Measurements from ENCODE around the gene ABCA13.

The ABCA13 gene

GRCh38 chr7:48365010-48365409 is 193.8 kb downstream of the ABCA13 start:
- no peak for DNase-seq (ENCODE audit: low read depth, low spot score)

- no peak for DNase-seq (ENCODE audit: low read depth, low spot score)
Observed at GRCh38 chr7:48366096-48366495, 194.8 kb downstream of the ABCA13 start.

GRCh38 chr7:48376263-48376662 is 205.0 kb downstream of the ABCA13 start:
- no peak for DNase-seq (ENCODE audit: low read depth, low spot score)

DNA sequence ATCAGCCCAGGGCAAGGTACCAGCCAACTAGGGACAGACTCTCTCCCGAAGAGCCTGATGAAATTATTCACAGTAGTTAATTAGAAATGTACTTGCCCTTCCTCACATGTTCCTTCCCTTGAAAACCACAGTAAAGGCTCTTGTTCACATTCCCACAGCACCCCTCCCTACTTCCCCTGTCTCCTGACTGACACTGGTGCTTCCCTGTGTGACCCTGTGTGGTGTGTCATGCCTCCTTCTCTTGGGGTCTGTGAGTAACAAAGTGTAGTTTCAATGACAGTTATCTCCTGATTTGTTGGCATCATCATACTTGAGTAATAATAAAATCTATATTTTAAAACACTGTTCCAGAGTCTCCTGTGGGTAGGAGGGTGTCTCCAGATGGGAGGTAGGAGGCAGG is 209.7 kb downstream of the ABCA13 start:
- DNase-seq (ENCODE audit: low read depth, low spot score), result no peak

GRCh38 chr7:48381571-48381970 is 210.3 kb downstream of the ABCA13 start:
- no peak for DNase-seq (ENCODE audit: low read depth, low spot score)

DNA sequence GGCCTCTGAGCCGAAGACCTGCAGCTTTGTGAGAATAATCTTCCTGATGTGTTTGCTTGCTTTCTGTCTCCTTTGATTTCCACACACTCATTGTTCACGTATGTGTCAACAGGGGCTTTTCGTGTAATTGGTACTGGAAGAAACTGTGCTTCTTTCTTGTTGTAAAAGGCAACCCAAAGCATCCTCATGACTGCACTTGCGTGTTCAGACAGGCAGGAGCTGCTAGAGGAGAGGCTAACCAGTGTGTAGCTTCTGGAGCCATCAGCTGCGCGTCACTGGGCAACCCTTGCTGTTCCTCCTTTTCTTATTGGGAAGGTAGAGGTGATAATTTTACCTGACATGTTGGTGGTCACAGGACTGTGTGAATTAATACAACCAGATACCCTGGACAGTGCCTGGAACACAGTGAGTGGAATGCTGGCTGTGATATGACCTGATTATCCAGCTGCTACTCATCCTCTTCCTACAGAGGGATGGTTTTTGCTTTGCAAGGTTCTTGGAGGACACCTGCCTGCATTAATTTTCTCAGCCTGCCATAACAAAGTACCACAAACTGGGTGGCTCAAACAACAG is 213.0 kb downstream of the ABCA13 start:
- no peak for DNase-seq (ENCODE audit: low read depth, low spot score)

GRCh38 chr7:48387932-48388331 is 216.7 kb downstream of the ABCA13 start:
- DNase-seq (ENCODE audit: low read depth, low spot score), result no peak

DNA sequence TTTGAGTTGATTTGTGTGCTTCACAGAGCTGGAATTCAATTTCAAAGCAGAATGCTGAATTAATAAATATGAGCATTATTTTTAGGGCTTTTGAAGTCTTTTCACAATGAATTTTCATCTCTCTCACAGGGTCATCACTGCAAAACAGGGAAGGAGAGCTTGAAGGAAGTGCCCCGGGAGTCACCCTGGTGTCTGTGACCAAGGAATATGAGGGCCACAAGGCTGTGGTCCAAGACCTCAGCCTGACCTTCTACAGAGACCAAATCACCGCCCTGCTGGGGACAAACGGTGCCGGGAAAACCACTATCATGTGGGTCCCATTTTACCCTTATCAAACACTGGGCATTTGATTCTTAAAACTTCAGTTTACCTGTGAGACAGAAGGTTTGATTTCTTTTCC is 217.7 kb downstream of the ABCA13 start:
- no peak for DNase-seq (ENCODE audit: low read depth, low spot score)

DNA sequence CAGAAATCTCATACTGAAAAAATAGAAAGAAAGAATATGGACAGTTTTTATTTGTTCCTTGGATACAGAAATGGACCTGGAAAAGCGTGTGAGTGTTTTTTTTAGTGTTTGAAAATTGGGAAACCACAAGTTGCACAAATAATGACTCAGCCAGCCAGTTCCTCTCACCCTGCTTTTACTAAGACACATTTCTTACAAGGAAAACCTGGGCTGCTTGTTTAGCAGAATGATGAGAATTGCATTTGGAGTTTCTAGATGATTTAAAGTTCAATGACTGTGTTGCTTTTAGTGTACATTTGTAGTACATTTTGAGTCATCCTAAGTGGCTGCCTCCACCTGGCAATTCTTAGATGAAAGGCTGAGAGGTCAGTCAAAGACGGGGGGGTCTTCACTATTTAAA is 218.7 kb downstream of the ABCA13 start:
- peak; percentile 13 for DNase-seq (ENCODE audit: low read depth, low spot score)

DNA sequence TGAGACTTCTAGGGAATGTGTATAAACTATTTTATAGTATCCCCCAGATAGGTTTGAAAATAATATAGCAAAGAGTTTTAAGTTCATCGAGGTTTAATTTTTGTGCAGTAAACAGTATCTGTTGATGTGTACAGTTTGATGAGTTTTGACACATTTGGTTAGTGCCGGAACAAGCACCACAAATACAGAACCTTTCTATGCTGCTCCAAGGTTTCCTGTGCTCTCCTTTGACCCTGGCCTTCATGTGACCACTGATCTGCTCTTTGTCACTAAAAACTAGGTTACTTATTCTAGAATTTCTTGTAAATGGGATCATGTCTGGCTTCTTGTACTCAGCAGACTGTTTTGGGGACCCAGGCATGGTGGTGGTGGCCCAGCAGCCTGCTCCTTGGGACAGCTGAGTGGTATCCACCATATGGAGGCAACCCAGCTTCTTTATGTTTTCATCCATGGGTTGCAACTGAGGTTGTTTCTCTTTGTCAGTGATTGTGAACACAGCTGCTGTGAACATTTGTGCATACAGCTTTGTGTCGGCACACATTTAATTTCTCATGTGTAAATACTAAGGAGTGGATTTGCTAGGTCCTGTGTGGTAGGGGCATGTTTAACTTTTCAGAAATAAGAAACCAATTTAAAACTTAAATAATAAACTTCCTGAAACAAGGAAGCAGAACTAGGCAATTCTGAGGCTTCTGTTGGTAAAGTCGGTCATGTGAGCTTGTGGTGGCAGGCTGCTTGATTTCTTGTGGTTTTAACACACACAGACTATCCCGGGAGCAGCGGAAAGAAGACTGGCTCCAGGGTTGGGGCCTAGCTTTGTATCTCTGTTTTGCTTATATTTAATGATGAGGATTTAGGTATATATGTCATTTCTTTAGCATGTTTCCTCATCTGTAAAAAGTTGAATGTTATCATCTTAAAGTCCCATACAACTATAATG is 219.4 kb downstream of the ABCA13 start:
- no peak for DNase-seq (ENCODE audit: low read depth, low spot score)

- no peak for DNase-seq (ENCODE audit: low read depth, low spot score)
Observed at GRCh38 chr7:48398191-48398590, 226.9 kb downstream of the ABCA13 start.

- no peak for DNase-seq (ENCODE audit: low read depth, low spot score)
Observed at GRCh38 chr7:48402721-48403120, 231.5 kb downstream of the ABCA13 start.

- DNase-seq (ENCODE audit: low read depth, low spot score), result no peak
Observed at GRCh38 chr7:48408731-48409130, 237.5 kb downstream of the ABCA13 start.

DNA sequence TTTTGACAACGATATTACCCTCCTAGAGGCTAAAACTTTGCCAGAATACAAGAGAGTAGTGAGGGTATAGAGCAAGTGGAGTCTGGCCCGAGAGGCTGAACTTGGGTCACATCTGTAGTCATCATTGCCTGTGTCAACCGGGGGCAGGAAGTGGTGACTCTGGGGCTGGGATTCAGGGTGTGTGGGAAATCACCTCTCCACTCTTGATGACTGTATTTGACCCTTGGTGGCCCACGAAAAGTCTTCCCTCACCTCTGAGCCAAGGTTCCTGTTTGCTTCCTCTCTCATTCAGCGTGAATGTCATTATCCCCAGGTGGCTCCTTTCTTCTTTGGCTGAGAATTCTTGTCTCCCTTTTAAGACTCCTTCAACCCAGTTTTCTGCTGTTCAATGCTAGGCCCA is 240.4 kb downstream of the ABCA13 start:
- no peak for DNase-seq (ENCODE audit: low read depth, low spot score)

DNA sequence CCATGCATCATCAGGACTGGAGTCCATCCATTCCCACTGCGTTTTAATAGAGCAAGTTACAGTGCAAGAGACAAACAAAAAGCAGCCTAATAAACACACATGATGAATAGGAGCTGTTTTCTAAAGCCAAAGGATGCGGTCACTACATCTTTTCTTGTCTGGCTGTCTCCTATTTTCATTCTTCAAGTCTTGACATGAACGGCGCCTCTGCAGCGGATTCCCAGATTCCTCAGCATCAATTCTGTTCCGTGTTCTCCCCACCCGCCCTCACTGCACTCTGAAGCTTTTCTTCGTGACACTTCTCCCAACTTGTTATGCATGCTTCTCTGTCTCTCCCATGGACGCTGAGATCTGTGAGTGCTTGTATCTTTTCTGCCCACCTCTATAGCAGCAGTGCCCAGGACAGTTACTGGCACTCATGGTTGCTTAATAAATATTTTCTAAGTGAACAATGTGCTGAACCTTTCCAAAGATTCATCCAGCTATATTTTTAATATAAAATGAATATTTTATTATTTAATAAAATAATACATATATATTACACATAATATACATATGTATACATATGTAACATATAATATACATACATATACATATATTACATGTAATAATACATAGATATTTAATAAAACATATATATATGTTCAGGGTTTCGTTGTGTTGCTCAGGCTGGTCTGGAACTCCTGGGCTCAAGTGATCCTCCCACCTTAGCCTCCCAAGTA is 242.9 kb downstream of the ABCA13 start:
- DNase-seq (ENCODE audit: low read depth, low spot score), result no peak

- DNase-seq (ENCODE audit: low read depth, low spot score), result no peak
Observed at GRCh38 chr7:48416327-48416908, 245.2 kb downstream of the ABCA13 start.

DNA sequence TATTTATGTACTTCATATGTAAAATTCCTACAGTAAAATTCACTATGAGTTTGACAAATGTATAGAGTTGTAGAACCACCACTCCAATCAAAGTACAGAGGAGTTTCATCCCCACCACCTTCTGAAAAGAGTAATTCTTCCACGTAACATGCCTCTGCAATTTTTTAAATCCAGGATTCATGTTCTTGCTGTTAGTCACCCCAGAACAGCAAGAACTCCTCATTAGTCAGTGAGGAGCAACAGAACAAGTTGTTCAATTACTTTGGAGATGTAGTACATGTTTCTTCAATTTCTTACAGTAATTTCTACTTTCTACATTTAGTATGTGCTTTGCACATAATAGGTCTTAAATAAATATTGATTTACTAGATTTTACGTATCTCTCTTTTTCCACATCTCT is 248.1 kb downstream of the ABCA13 start:
- DNase-seq (ENCODE audit: low read depth, low spot score), result no peak

DNA sequence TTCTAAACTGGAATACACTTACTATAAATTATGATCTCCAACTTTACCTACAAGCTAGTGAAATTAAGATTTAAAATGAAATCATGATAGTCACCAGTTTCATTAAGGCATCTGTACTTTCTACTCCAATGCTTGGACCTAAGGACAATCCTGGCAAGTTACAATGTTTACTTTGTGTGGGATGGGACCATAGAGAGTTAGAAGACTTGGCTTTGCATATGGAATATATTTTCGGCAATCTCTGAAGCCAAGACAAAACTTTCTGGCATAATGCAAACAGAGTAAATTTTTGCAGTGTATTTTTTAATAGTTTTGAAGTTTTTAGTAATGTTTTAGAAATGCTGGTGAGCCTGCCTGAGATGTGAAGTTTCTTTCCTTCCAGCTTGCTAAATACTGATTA is 248.9 kb downstream of the ABCA13 start:
- DNase-seq (ENCODE audit: low read depth, low spot score), result no peak

DNA sequence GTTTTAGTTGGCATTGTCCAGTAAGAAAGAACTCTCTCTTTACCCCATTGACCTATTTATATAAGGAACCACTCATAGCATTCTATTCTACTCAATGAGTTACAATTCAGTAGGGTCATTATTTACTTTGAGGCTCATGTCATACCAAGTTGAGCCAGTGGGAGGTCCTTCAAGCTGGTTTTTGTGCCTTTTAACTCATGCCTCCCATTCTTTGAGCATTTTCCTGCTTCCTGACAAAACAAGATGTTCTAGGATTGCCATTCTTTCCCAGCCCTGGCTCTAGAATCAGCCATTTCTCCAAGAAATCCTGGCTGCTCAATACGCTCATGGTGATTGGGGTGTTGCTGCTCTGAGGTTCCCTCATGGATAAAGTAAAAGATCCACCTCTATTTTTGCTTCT is 250.1 kb downstream of the ABCA13 start:
- no peak for DNase-seq (ENCODE audit: low read depth, low spot score)

DNA sequence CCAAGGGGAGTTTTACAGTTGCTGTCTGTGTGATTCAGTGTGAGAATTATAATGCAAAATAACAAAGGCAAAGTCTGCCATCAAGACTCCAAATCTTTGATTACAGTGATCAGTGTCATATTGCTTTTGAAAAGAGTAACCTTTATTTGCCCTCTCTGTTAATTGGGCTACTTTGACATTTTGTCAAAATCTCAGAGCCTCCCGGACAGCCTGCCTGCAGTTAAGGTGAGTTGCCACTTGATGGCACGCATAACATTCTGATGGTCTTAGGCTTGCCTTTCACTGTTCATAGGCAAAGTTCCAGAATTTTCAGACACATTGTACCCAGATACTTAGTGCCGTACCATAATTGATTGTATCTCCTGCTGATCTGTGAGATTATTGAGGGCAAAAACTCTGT is 253.5 kb downstream of the ABCA13 start:
- DNase-seq (ENCODE audit: low read depth, low spot score), result no peak

- no peak for DNase-seq (ENCODE audit: low read depth, low spot score)
Observed at GRCh38 chr7:48426331-48426965, 255.2 kb downstream of the ABCA13 start.

All from brain pericyte (primary cell).